22Rv1 (cell line): ENCODE measurements around the gene COMMD3.

Source experiments
- CTCF ChIP-seq: fragments of 450-650 bp; IDR thresholded peaks from 2 replicates; pipeline ENCODE4 v1.5.1; 2017; ENCODE audit warnings: mild to moderate bottlenecking
- ZFX ChIP-seq: fragments of 450-650 bp; IDR thresholded peaks from 2 replicates; pipeline ENCODE4 v1.6.1; 2017; ENCODE audit warnings: antibody characterized with exemption, borderline replicate concordance

GRCh38 chr10:22365233-22365632 lies 49.0 kb downstream of the COMMD3 start:
- TF ChIP-seq CTCF, result no peak
- no peak for TF ChIP-seq ZFX
